GM12801 (cell line): ENCODE results near the gene RARB.

Source experiments
- TF ChIP-seq, protein P1 (sequence below): IDR thresholded peaks from one replicate; pipeline ENCODE4 v1.5.1; 2011; ENCODE audit warnings: control low read depth; ENCODE audit not compliant: insufficient read length; ENCODE audit errors: extremely low read depth

Gene RARB

DNA sequence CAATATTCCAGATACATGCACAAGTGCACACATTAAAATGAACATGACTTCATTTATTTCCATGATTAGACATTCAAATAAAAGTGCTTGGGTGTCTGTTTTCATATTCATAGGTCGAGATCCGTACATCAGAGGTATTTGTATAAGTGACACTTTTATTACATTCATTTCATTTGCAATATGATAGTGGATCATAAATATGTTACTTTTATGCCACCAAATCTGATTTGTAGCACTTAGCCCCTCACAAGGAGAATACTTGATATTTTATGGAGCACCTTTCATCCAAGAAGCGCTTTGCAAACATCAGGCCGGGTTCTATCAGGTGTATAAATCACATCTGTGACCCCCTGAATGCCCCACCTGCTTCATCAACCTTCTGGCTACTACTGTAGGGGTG, 136.0 kb downstream of the RARB start:
- TF ChIP-seq, protein P1, sequence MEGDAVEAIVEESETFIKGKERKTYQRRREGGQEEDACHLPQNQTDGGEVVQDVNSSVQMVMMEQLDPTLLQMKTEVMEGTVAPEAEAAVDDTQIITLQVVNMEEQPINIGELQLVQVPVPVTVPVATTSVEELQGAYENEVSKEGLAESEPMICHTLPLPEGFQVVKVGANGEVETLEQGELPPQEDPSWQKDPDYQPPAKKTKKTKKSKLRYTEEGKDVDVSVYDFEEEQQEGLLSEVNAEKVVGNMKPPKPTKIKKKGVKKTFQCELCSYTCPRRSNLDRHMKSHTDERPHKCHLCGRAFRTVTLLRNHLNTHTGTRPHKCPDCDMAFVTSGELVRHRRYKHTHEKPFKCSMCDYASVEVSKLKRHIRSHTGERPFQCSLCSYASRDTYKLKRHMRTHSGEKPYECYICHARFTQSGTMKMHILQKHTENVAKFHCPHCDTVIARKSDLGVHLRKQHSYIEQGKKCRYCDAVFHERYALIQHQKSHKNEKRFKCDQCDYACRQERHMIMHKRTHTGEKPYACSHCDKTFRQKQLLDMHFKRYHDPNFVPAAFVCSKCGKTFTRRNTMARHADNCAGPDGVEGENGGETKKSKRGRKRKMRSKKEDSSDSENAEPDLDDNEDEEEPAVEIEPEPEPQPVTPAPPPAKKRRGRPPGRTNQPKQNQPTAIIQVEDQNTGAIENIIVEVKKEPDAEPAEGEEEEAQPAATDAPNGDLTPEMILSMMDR: no peak

DNA sequence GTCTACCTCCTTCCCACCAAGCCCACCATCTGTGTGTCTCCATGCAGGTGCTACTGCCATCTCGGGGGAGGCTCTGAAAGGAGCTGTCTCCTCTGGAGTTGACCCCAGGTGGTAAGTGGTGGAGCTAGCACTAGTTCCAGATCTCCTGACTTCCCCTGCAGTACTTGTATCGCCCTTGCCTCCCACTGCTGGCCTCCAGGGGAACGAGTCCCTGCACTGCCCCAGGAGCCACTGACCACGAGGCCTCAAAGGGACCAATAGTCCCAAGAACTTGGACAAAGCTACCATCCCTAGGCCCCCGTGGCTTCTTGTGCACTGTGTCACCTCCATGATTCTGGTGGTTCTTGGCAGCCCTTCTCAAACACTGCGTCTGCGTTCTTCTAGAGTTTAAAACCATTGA, 137.7 kb downstream of the RARB start:
- TF ChIP-seq, protein P1: no peak

DNA sequence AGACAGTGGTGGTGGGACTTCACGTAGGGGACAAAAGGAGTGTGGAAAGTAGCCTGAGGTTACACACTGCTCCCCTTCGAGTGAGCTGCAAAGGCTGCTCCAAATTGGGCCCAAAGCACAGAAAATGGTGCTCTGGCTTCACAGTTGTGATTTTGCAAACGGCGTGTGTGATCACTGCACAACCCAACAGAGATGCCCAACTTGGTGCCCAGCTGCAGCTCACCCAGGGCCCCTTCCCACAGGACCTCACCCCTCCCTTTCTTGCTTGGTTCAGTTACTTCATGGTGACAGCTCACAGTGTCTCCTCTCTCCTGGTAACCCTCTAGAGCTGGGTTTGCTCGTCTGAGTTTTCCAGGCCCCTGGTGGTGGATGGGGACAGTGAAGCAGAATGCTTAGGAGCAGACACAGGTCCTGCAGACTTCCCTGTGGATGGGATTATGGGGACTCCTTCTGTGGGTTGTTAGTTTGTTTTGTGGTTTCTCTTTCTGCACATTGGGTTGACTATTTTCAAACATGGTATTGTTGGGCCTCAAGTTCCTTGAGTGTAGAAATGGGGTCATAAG, 138.4 kb downstream of the RARB start:
- TF ChIP-seq, protein P1: no peak

DNA sequence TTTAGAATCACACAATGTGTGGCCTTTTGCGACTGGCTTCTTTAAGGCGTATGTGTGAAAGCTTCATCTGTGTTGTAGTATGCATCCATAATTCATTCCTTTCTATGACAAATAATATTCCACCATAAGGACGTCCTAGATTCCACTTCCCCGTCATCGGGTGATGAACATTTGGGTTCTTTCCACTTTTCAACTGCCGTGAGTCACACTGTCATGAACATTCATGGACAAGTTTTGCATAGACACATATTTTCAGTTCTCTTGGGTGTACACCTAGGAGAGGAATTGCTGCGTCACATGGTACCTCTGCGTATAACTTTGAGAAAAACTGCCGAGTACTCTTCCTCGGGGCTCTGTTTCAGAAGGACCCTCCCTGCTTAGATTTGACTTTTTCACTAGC, 139.3 kb downstream of the RARB start:
- TF ChIP-seq, protein P1: no peak

DNA sequence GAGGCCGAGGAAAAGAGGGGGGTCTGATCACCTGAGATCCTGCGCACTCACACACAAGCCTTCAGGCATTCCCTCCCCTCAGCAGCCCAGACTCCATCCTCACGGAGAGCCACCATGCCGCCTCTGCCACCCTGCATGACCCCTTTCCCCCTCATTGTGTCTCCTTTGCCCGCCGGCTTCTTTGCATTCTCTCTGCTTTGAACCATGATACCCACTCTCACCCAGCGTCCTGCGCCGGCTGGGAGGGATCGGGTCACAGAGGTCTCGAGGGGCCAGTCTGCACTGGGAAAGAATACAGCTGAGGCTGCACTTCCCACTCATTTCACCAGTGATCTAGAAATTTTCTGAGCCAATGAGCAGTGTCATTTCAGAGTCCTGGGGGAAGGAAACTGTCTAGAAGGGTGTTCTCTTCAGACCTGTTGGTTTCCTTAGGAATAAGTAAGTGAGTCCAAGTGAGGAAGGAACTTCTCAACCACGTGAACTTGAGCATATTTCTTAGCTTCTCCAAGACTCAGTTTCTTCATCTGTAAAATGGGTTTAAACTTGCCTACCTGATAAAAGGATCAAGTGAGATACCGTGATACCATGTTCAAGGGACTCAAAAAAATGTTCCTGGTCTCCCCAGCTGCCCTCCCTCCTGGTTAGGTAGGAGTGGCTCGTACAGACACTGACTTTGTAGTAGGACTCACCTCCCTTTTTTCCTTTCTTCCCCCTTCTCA, 139.9 kb downstream of the RARB start:
- TF ChIP-seq, protein P1: no peak

DNA sequence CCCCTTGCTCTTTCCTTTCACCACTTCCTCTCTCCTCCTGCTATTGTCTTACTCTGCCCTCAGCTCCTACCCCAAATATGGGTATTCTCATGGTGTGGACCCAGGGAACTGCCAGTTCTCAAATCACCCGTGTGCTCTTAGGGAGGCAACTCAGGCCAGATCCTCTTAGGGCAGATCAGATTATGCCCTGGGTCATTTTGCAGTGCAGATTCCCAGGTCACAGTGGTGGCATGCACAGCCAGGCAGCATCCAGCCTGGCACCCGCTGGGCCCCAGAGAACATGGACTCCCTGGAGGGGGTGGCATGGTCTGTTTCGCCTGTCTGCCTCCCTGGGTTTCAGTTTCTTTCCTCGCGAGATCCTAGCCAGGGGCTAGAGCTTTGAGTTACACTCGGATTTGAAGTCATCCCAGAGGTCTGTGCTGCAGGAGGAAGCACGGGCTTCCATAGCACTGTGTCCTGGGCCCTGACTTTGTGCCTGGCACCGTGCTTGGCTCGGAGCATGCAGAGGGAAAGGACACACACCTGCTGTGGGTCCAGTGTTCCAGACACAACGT, 140.5 kb downstream of the RARB start:
- TF ChIP-seq, protein P1: no peak

DNA sequence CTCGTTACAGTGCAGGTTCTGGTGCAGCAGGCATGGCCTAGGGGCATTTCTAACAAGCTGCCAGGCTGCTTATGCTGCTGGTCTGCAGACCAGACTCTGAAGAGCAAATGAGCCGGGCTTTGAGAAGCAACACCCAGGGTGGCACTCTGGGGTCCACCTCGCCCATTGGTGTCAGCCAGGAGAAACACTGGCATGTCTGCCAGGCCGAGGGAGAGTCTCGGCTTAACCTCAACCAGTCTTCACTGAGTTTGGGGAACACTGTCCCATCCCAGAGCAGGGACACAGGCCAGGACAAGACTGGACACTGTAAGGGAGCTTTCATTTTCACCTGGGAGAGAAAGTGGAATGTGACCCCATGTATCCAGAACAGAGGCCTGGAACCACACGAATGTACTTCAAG, 143.2 kb downstream of the RARB start:
- TF ChIP-seq, protein P1: no peak
